HG02852 (cell line): ENCODE data around the gene VSIG1.

Source experiments
- ATAC-seq: cut with Tn5 transposase; IDR thresholded peaks from one replicate; pipeline ENCODE4 v1.9.1; 2021; ENCODE audit warnings: mild to moderate bottlenecking, moderate library complexity; ENCODE audit not compliant: unreplicated experiment

The VSIG1 gene

GRCh38 chrX:108044554-108045256 lies at the start of gene VSIG1:
VSIG1 (plus strand) TSS chrX:108045065; CDS start chrX:108045131, 66 bp downstream.
- no peak for ATAC-seq

GRCh38 chrX:107996124-107996523 lies 48.7 kb upstream of the VSIG1 start:
- no peak for ATAC-seq

- no peak for ATAC-seq
Observed at GRCh38 chrX:108000751-108001150, 44.1 kb upstream of the VSIG1 start.

GRCh38 chrX:108001218-108001814 lies 43.5 kb upstream of the VSIG1 start:
- peak; percentile 84 for ATAC-seq

- ATAC-seq, result no peak
Observed at GRCh38 chrX:108018656-108019381, 26.0 kb upstream of the VSIG1 start.

- ATAC-seq, result no peak
Observed at GRCh38 chrX:108019382-108019875, 25.4 kb upstream of the VSIG1 start.

GRCh38 chrX:108020631-108021030 lies 24.2 kb upstream of the VSIG1 start:
- peak; percentile 59 for ATAC-seq

- no peak for ATAC-seq
Observed at GRCh38 chrX:108022491-108023089, 22.3 kb upstream of the VSIG1 start.

- ATAC-seq, result no peak
Observed at GRCh38 chrX:108025376-108025775, 19.5 kb upstream of the VSIG1 start.

GRCh38 chrX:108025954-108026600 lies 18.8 kb upstream of the VSIG1 start:
- no peak for ATAC-seq

- no peak for ATAC-seq
Observed at GRCh38 chrX:108028854-108029253, 16.0 kb upstream of the VSIG1 start.

GRCh38 chrX:108029928-108030711 lies 14.7 kb upstream of the VSIG1 start:
- peak; percentile 87 for ATAC-seq

GRCh38 chrX:108032944-108033343 lies 11.9 kb upstream of the VSIG1 start:
- no peak for ATAC-seq

GRCh38 chrX:108033890-108034289 lies 11.0 kb upstream of the VSIG1 start:
- ATAC-seq, result no peak

- ATAC-seq, result no peak
Observed at GRCh38 chrX:108034725-108035124, 10.1 kb upstream of the VSIG1 start.

GRCh38 chrX:108036298-108036973 lies 8.4 kb upstream of the VSIG1 start:
- ATAC-seq, result no peak

GRCh38 chrX:108049649-108050048 lies 4.8 kb downstream of the VSIG1 start:
- ATAC-seq, result no peak

- no peak for ATAC-seq
Observed at GRCh38 chrX:108053218-108053617, 8.4 kb downstream of the VSIG1 start.

GRCh38 chrX:108055546-108055945 lies 10.7 kb downstream of the VSIG1 start:
- no peak for ATAC-seq

- no peak for ATAC-seq
Observed at GRCh38 chrX:108059801-108060200, 14.9 kb downstream of the VSIG1 start.
